Osteoblast (primary cell): Measurements from ENCODE around the gene DPP6. TPM values are rescaled to one million over a fixed set of nuclear protein-coding genes. Genes with fewer than 3 reads are reported as not detected.
"Not testable (repeated sequence)": the region's sequence is repeated elsewhere in the genome, so short reads cannot be mapped to it uniquely, and the experiment has no call there.

Source experiments
- DNase-seq: peaks from one replicate; pipeline ENCODE4 v3.0.0; 2011; ENCODE audit warnings: low spot score, mixed read lengths; ENCODE audit not compliant: insufficient read length; ENCODE audit errors: missing footprints
- H2AFZ ChIP-seq: 2 replicates; pipeline ENCODE4 v1.6.0; 2011; ENCODE audit warnings: mild to moderate bottlenecking, low read length
- H3K27ac ChIP-seq: 2 replicates; pipeline ENCODE4 v1.5.1; 2011; ENCODE audit warnings: mild to moderate bottlenecking, low read depth, low read length, moderate library complexity
- H3K27me3 ChIP-seq: 2 replicates; pipeline ENCODE4 v1.6.0; 2012; ENCODE audit warnings: mild to moderate bottlenecking, control low read depth, inconsistent platforms, low read length, moderate library complexity; ENCODE audit not compliant: insufficient read depth
- H3K36me3 ChIP-seq: 2 replicates; pipeline ENCODE4 v1.5.1; 2011; ENCODE audit warnings: mild to moderate bottlenecking, low read length, control low read depth, moderate library complexity; ENCODE audit not compliant: insufficient read depth
- H3K4me1 ChIP-seq: 2 replicates; pipeline ENCODE4 v1.5.1; 2011; ENCODE audit warnings: mild to moderate bottlenecking, low read length, control low read depth, moderate library complexity; ENCODE audit not compliant: insufficient read depth
- H3K4me2 ChIP-seq: 2 replicates; pipeline ENCODE4 v1.6.0; 2011; ENCODE audit warnings: mild to moderate bottlenecking, low read length; ENCODE audit not compliant: insufficient read depth
- H3K4me3 ChIP-seq: fragments of 200-600 bp; sonication (generic); 3 replicates; pipeline ENCODE4 v1.5.1; 2012; ENCODE audit warnings: mild to moderate bottlenecking, low read length, inconsistent platforms; ENCODE audit not compliant: insufficient read depth
- H3K79me2 ChIP-seq: 2 replicates; pipeline ENCODE4 v1.6.0; 2012; ENCODE audit warnings: mild to moderate bottlenecking, low read length, control low read depth, inconsistent platforms; ENCODE audit not compliant: insufficient read depth
- H3K9me3 ChIP-seq: 2 replicates; pipeline ENCODE4 v1.5.1; 2011; ENCODE audit warnings: low read depth, low read length, control low read depth
- H4K20me1 ChIP-seq: 2 replicates; pipeline ENCODE4 v1.6.0; 2012; ENCODE audit warnings: mild to moderate bottlenecking, low read length, control low read depth; ENCODE audit not compliant: insufficient read depth
- total RNA-seq: library from RNA; depleted of rRNA; stranded (reverse); fragments of >200 nt; gene quantifications from 2 replicates; pipeline ENCODE4 v1.2.3, GENCODE V29; 2012

DPP6 gene
- total RNA-seq, 1 donor, result not detected

GRCh38 chr7:154109615-154110014 lies 57.4 kb downstream of the DPP6 start:
- not testable (repeated sequence) for H3K27me3 ChIP-seq, DNase-seq, H3K36me3 ChIP-seq, H3K4me2 ChIP-seq, H3K79me2 ChIP-seq, H3K9me3 ChIP-seq, H4K20me1 ChIP-seq, H3K4me3 ChIP-seq, H2AFZ ChIP-seq, H3K4me1 ChIP-seq, H3K27ac ChIP-seq

DNA sequence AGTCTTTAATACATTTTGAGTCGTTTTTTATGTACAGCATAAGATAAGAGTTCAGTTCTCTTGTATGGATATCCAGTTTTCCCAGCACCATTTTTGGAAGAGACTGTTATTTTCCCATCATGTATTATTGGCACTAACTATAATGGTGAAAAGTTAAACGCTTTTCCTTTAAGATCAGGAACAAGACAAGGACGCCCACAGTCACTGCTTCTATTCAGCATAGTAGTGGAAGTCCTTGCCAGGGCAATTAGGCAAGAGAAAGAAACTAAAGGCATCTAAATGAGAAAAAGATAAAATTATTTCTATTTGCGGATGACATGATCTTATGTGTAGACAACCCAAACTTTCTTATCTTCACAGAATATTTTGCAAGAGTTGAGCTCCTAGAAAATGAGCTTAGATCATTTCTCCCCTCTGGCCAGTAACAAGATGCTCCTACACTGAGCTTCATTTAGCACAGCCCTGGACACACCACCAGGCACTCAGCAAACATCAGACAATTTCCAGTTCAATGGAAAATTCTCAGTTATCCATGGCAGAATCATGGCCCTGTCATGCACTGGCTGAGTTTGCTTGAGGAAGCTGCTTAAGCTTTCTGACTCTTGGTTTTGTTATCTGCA lies 61.6 kb downstream of the DPP6 start:
- not testable (repeated sequence) for H3K4me1 ChIP-seq, H3K27ac ChIP-seq, H4K20me1 ChIP-seq, H3K4me3 ChIP-seq, H3K27me3 ChIP-seq, H3K36me3 ChIP-seq, H2AFZ ChIP-seq, H3K9me3 ChIP-seq, H3K79me2 ChIP-seq, H3K4me2 ChIP-seq, DNase-seq

- H3K4me3 ChIP-seq, H3K4me2 ChIP-seq, H3K27me3 ChIP-seq, H3K27ac ChIP-seq, H2AFZ ChIP-seq, H3K79me2 ChIP-seq, H3K4me1 ChIP-seq, H3K9me3 ChIP-seq, H4K20me1 ChIP-seq, DNase-seq, H3K36me3 ChIP-seq: not testable (repeated sequence)
Measured at GRCh38 chr7:154117411-154118390, 65.5 kb downstream of the DPP6 start.

- H3K79me2 ChIP-seq, H3K36me3 ChIP-seq, H4K20me1 ChIP-seq, H3K27me3 ChIP-seq, H3K4me3 ChIP-seq, H3K9me3 ChIP-seq, H3K4me1 ChIP-seq, DNase-seq, H3K4me2 ChIP-seq, H2AFZ ChIP-seq, H3K27ac ChIP-seq: not testable (repeated sequence)
Measured at GRCh38 chr7:154120825-154121224, 68.6 kb downstream of the DPP6 start.

DNA sequence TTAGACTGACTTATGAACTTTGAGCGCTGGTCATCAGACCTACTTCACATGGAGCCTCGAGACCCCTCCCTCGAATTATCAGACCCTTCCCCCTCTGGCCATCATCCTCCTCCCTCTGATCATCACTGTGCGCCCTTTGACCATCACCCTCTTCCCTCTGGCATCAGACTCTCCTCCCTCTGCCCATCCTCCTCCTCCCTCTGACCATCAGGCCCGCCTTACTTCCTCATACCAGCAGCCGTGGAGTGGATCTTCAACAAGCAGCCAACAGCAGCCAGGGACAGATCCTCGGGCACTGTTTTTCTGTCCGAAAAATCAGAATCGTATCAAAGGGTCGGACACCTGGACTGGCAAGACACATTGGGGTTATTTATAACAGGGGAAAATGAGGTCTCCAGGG lies 70.5 kb downstream of the DPP6 start:
- not testable (repeated sequence) for H3K27ac ChIP-seq, H3K4me1 ChIP-seq, H3K9me3 ChIP-seq, H3K4me2 ChIP-seq, H2AFZ ChIP-seq, H3K27me3 ChIP-seq, H3K36me3 ChIP-seq, H4K20me1 ChIP-seq, H3K79me2 ChIP-seq, H3K4me3 ChIP-seq, DNase-seq

DNA sequence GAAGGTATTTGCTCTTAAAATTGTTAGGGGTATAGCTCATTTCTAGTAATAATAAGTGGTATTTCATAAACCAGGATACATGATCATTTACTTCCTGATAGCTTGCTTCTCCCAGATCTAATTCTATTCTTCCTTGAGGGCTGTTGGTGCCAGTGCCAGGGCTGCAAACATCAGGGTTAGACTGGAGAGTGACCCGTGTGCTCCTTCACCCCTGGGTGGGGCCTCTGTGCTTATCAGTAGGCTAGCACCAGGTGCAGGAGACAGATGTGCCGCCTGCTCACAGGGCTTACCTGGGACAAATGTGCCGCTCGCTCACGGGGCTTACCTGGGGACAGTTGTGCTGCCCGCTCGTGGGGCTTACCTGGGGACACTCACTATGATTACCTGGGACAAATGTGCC lies 71.2 kb downstream of the DPP6 start:
- H3K79me2 ChIP-seq, H3K4me3 ChIP-seq, H2AFZ ChIP-seq, H4K20me1 ChIP-seq, DNase-seq, H3K27ac ChIP-seq, H3K4me1 ChIP-seq, H3K9me3 ChIP-seq, H3K36me3 ChIP-seq, H3K27me3 ChIP-seq, H3K4me2 ChIP-seq: not testable (repeated sequence)

DNA sequence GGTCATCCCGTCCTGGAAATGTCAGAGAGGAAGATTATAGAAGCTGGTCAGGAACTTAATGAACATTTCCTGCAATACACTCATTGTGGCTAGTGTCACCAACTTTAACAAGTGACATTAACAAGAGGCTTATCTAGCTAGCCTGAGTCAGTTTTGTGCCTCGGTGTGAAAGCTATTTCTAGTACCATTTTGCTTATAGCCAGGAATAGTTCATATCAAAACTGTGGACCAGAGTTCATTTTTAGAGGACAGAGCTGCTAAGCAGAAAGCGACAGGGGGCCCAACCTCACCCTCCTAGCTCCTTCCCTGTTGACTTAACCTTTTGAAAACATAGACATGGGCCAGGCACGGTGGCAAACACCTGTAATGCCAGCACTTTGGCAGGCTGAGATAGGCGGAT lies 76.9 kb downstream of the DPP6 start:
- H3K4me1 ChIP-seq, DNase-seq: not testable (repeated sequence)

GRCh38 chr7:154132617-154133016 lies 80.4 kb downstream of the DPP6 start:
- H4K20me1 ChIP-seq, H3K4me1 ChIP-seq, DNase-seq: not testable (repeated sequence)

More for the DNA sequence above, 76.9 kb downstream of the DPP6 start:
- H3K79me2 ChIP-seq, H3K27ac ChIP-seq, H3K9me3 ChIP-seq, H3K27me3 ChIP-seq, H3K4me3 ChIP-seq, H3K36me3 ChIP-seq, H4K20me1 ChIP-seq, H2AFZ ChIP-seq, H3K4me2 ChIP-seq: not testable (repeated sequence)

More at GRCh38 chr7:154132617-154133016, 80.4 kb downstream of the DPP6 start:
- H3K9me3 ChIP-seq, H3K27ac ChIP-seq, H3K36me3 ChIP-seq, H3K4me2 ChIP-seq, H3K4me3 ChIP-seq, H3K79me2 ChIP-seq, H2AFZ ChIP-seq, H3K27me3 ChIP-seq: not testable (repeated sequence)
